ENCODE data around the gene SELENOF.
"Not testable (repeated sequence)": the region's sequence is repeated elsewhere in the genome, so short reads cannot be mapped to it uniquely, and the experiment has no call there.

SELENOF gene

GRCh38 chr1:86905875-86906274 is 8.1 kb downstream of the SELENOF start:
- H3K9me3 Mint-ChIP-seq: no peaks in the 10 kb centered on the region
- H3K4me3 Mint-ChIP-seq: no peak overlapping the region
- H3K27ac Mint-ChIP-seq: no peak overlapping the region
- H3K27me3 Mint-ChIP-seq: no peaks in the 10 kb centered on the region
- peaks cover 47% of the 10 kb centered on the region for H3K36me3 Mint-ChIP-seq (ENCODE audit: low read depth)
- peaks cover 42% of the 10 kb centered on the region for H3K4me1 Mint-ChIP-seq (ENCODE audit: low read depth)
- DNase-seq: no peak

- not testable (repeated sequence) for H3K4me3 Mint-ChIP-seq, H3K9me3 Mint-ChIP-seq, DNase-seq, H3K27me3 Mint-ChIP-seq, H3K27ac Mint-ChIP-seq
- peaks cover 67% of the 10 kb centered on the region for H3K36me3 Mint-ChIP-seq (ENCODE audit: low read depth)
- H3K4me1 Mint-ChIP-seq (ENCODE audit: low read depth): peaks cover 33% of the 10 kb centered on the region
Measured at GRCh38 chr1:86899401-86899800, 14.5 kb downstream of the SELENOF start.

DNA sequence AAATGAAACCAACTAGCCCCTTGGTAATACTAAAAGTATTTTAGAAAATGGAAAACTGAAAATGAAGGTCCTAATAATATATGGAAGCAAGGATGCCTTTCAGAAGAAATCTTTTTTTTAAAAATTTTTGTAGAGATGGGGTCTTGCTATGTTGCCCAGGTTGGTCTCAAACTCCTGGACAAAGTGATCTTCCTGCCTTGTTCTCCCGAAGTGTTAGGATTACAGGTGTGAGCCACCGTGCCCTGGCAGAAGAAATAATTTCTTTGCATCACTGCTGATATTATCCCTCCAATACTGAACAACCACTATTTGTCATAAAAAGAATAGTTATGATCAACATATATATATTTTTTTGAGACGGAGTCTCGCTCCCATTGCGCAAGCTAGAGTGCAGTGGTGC is 25.6 kb downstream of the SELENOF start:
- Mint-ChIP-seq H3K27ac (no peak overlapping the region), H3K9me3 (no peaks in the 10 kb centered on the region), H3K4me1 (ENCODE audit: low read depth) (peaks cover 38% of the 10 kb centered on the region), H3K4me3 (no peak overlapping the region), H3K27me3 (no peaks in the 10 kb centered on the region), H3K36me3 (ENCODE audit: low read depth) (peaks cover 58% of the 10 kb centered on the region)
- DNase-seq: no peak

- Mint-ChIP-seq H3K36me3 (ENCODE audit: low read depth) (peaks cover 56% of the 10 kb centered on the region), H3K4me3 (no peak overlapping the region), H3K4me1 (ENCODE audit: low read depth) (peaks cover 38% of the 10 kb centered on the region), H3K9me3 (no peaks in the 10 kb centered on the region), H3K27me3 (no peaks in the 10 kb centered on the region), H3K27ac (peak overlapping the region; percentile 65)
- DNase-seq: no peak
Measured at GRCh38 chr1:86887479-86888162, 26.3 kb downstream of the SELENOF start.

- Mint-ChIP-seq H3K4me1 (ENCODE audit: low read depth) (peaks cover 3% of the 10 kb centered on the region), H3K27me3 (no peaks in the 10 kb centered on the region), H3K4me3 (no peak overlapping the region), H3K9me3 (no peaks in the 10 kb centered on the region), H3K36me3 (ENCODE audit: low read depth) (peaks cover 68% of the 10 kb centered on the region), H3K27ac (no peak overlapping the region)
- no peak for DNase-seq
Measured at GRCh38 chr1:86875722-86876121, 38.2 kb downstream of the SELENOF start.

GRCh38 chr1:86872086-86872485 is 41.8 kb downstream of the SELENOF start:
- H3K36me3 Mint-ChIP-seq (ENCODE audit: low read depth): peaks cover 47% of the 10 kb centered on the region
- H3K4me3 Mint-ChIP-seq: no peak overlapping the region
- no peak for DNase-seq
- H3K27ac Mint-ChIP-seq: no peak overlapping the region
- H3K27me3 Mint-ChIP-seq: no peaks in the 10 kb centered on the region
- H3K9me3 Mint-ChIP-seq: no peaks in the 10 kb centered on the region
- H3K4me1 Mint-ChIP-seq (ENCODE audit: low read depth): peaks cover 16% of the 10 kb centered on the region

GRCh38 chr1:86871001-86871400 is 42.9 kb downstream of the SELENOF start:
- Mint-ChIP-seq H3K27ac (no peak overlapping the region), H3K36me3 (ENCODE audit: low read depth) (peaks cover 46% of the 10 kb centered on the region), H3K9me3 (no peaks in the 10 kb centered on the region), H3K27me3 (no peaks in the 10 kb centered on the region), H3K4me3 (no peak overlapping the region), H3K4me1 (ENCODE audit: low read depth) (peaks cover 19% of the 10 kb centered on the region)
- DNase-seq: no peak

- no peak for DNase-seq
- peaks cover 41% of the 10 kb centered on the region for H3K36me3 Mint-ChIP-seq (ENCODE audit: low read depth)
- peaks cover 21% of the 10 kb centered on the region for H3K4me1 Mint-ChIP-seq (ENCODE audit: low read depth)
- H3K9me3 Mint-ChIP-seq: no peaks in the 10 kb centered on the region
- no peaks in the 10 kb centered on the region for H3K27me3 Mint-ChIP-seq
- no peak overlapping the region for H3K4me3 Mint-ChIP-seq
- H3K27ac Mint-ChIP-seq: peak overlapping the region; percentile 17
Measured at GRCh38 chr1:86868477-86868876, 45.4 kb downstream of the SELENOF start.

- not testable (repeated sequence) for DNase-seq, H3K27me3 Mint-ChIP-seq, H3K4me3 Mint-ChIP-seq, H3K9me3 Mint-ChIP-seq
- Mint-ChIP-seq H3K27ac (peak overlapping the region; percentile 44), H3K4me1 (ENCODE audit: low read depth) (peaks cover 21% of the 10 kb centered on the region), H3K36me3 (ENCODE audit: low read depth) (peaks cover 46% of the 10 kb centered on the region)
Measured at GRCh38 chr1:86867278-86867677, 46.6 kb downstream of the SELENOF start.

- H3K4me3 Mint-ChIP-seq: no peak overlapping the region
- H3K4me1 Mint-ChIP-seq (ENCODE audit: low read depth): peaks cover 21% of the 10 kb centered on the region
- peak overlapping the region; percentile 33 for H3K27ac Mint-ChIP-seq
- H3K27me3 Mint-ChIP-seq: no peaks in the 10 kb centered on the region
- no peak for DNase-seq
- H3K36me3 Mint-ChIP-seq (ENCODE audit: low read depth): peaks cover 49% of the 10 kb centered on the region
- no peaks in the 10 kb centered on the region for H3K9me3 Mint-ChIP-seq
Measured at GRCh38 chr1:86866665-86867064, 47.3 kb downstream of the SELENOF start.

GRCh38 chr1:86865973-86866637 is 47.8 kb downstream of the SELENOF start:
- peaks cover 51% of the 10 kb centered on the region for H3K36me3 Mint-ChIP-seq (ENCODE audit: low read depth)
- H3K4me3 Mint-ChIP-seq: no peak overlapping the region
- no peak for DNase-seq
- no peaks in the 10 kb centered on the region for H3K27me3 Mint-ChIP-seq
- H3K4me1 Mint-ChIP-seq (ENCODE audit: low read depth): peaks cover 21% of the 10 kb centered on the region
- no peaks in the 10 kb centered on the region for H3K9me3 Mint-ChIP-seq
- no peak overlapping the region for H3K27ac Mint-ChIP-seq

- Mint-ChIP-seq H3K36me3 (ENCODE audit: low read depth) (peaks cover 52% of the 10 kb centered on the region), H3K4me1 (ENCODE audit: low read depth) (peaks cover 9% of the 10 kb centered on the region), H3K4me3 (no peak overlapping the region), H3K9me3 (no peaks in the 10 kb centered on the region), H3K27ac (no peak overlapping the region), H3K27me3 (no peaks in the 10 kb centered on the region)
- DNase-seq: no peak
Measured at GRCh38 chr1:86862920-86863319, 51.0 kb downstream of the SELENOF start.

DNA sequence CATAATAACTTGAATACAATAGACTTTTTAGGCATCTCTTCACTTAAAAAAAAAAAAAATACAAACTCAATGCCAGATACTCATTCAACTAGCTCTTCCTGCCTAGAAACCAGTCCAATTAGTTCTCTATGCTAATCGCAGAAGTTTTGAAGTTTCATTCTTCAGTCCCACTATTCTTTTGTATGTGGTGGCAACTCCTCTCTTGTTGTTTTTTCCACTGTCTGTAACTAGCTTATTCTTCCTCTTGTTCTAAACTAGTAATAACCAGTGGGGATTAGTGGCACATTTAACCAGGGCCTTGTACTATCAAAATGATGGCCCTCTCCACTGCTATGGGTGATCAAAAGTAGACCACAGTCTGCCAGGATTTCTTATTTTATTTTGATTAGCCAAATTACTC is 52.5 kb downstream of the SELENOF start:
- no peak for DNase-seq
- H3K4me3 Mint-ChIP-seq: no peak overlapping the region
- peaks cover 43% of the 10 kb centered on the region for H3K36me3 Mint-ChIP-seq (ENCODE audit: low read depth)
- H3K9me3 Mint-ChIP-seq: no peaks in the 10 kb centered on the region
- H3K27ac Mint-ChIP-seq: peak overlapping the region; percentile 12
- peaks cover 5% of the 10 kb centered on the region for H3K4me1 Mint-ChIP-seq (ENCODE audit: low read depth)
- no peaks in the 10 kb centered on the region for H3K27me3 Mint-ChIP-seq

DNA sequence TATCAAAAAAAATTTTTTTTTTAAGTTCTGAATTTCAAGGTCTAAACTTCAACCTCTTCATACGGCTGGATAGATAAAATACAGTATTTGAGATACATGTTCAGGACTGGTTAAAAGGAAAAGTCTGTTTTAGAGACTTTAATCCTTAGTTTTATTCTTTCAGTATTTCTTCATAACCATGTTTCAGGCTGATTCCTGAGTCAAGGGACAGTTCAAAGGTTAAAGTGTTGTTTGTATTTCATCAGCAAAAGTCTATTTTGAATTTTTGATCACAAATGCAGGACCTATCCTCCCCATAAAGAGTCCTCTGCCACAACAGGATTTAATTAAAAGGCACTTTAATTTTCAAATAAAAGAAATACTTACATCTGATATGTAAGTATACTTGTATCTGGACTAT is 53.5 kb downstream of the SELENOF start:
- no peak for DNase-seq
- H3K27me3 Mint-ChIP-seq: no peaks in the 10 kb centered on the region
- no peak overlapping the region for H3K27ac Mint-ChIP-seq
- H3K4me1 Mint-ChIP-seq (ENCODE audit: low read depth): no peaks in the 10 kb centered on the region
- H3K9me3 Mint-ChIP-seq: no peaks in the 10 kb centered on the region
- no peak overlapping the region for H3K4me3 Mint-ChIP-seq
- peaks cover 36% of the 10 kb centered on the region for H3K36me3 Mint-ChIP-seq (ENCODE audit: low read depth)

DNA sequence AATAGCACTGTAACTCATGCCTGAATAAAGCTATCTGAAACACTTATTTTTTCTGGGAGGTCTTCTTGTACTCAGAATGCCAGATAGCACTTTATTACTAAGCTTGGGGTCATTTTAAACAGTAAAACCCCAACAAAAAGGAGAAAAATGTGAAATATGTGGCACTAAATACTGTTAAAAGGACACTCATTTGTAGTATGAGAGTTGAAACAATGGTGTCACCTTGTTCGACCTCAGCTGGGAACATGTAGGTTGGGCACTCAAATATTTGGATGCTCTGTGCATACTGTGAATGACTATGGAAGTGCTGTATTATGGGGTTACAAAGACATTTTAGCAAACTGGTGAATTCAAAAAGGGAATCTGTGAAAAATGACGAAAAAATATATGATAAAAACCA is 53.9 kb downstream of the SELENOF start:
- no peak for DNase-seq
- no peaks in the 10 kb centered on the region for H3K27me3 Mint-ChIP-seq
- peaks cover 32% of the 10 kb centered on the region for H3K36me3 Mint-ChIP-seq (ENCODE audit: low read depth)
- H3K4me3 Mint-ChIP-seq: no peak overlapping the region
- no peaks in the 10 kb centered on the region for H3K4me1 Mint-ChIP-seq (ENCODE audit: low read depth)
- no peak overlapping the region for H3K27ac Mint-ChIP-seq
- H3K9me3 Mint-ChIP-seq: no peaks in the 10 kb centered on the region
